Mononuclear cell (primary cell): Measurements from ENCODE around the gene APLP2. TPM values are rescaled to one million over a fixed set of nuclear protein-coding genes. Genes with fewer than 3 reads are reported as not detected.

Source experiments
- H3K27me3 ChIP-seq: 2 replicates; pipeline ENCODE4 v1.6.0; 2011; ENCODE audit warnings: low read length, control low read depth; ENCODE audit not compliant: insufficient read depth
- H3K4me1 ChIP-seq: 2 replicates; pipeline ENCODE4 v1.5.1; 2011; ENCODE audit warnings: mild to moderate bottlenecking, low read length, control low read depth; ENCODE audit not compliant: insufficient read depth
- H3K4me3 ChIP-seq: 2 replicates; pipeline ENCODE4 v1.5.1; 2011; ENCODE audit warnings: mild to moderate bottlenecking, low read length, moderate library complexity
- H3K9me3 ChIP-seq: 2 replicates; pipeline ENCODE4 v1.5.1; 2011; ENCODE audit warnings: low read depth, mild to moderate bottlenecking, control low read depth, low read length
- total RNA-seq: library from RNA; depleted of rRNA; stranded (reverse); fragments of >200 nt; gene quantifications from one replicate; pipeline ENCODE4 v1.2.3, GENCODE V29; 2012

The APLP2 gene
- total RNA-seq, 1 donor: 316 TPM

DNA sequence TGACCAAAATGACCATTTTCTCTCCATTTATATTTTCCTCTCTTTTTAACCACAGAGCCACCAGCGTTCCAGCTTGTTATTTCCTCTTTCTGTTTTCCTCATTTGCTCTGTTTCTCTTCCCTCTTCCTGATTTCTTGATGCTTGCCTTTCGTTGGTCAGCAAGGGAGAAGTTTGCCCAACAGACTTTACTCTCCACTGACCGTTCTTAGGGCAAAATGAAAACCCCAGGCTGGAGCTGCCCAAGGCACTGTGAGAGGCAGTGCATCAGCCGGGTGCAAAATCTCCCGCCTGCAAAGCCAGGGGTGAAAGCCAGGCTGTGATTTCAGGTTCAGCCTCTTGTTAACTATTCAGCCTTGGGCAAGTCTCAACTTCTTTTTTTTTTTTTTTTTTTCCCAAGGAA lies 26.1 kb upstream of the APLP2 start:
- Histone ChIP-seq H3K27me3 (no peaks in the 10 kb centered on the region), H3K4me3 (no peak overlapping the region), H3K4me1 (peaks cover 36% of the 10 kb centered on the region), H3K9me3 (no peaks in the 10 kb centered on the region)

DNA sequence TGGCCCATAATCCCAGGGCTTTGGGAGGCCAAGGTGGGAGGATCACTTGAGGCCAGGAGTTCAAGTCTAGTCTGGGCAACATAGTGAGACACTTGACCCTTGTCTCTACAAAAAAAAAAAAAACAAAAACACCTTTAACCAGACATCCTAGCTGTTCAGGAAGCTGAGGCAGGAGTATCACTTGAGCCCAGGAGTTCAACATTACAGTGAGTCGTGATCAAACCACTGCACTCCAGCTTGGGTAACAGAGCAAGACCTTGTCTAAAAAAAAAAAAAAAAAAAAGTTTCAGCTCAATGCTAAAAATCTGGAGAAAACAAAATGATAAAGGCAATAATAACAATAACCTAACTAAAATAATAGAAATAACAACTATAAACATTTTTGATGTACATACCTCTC lies 22.6 kb upstream of the APLP2 start:
- H3K9me3 ChIP-seq: no peaks in the 10 kb centered on the region
- H3K4me1 ChIP-seq: peaks cover 63% of the 10 kb centered on the region
- H3K27me3 ChIP-seq: no peaks in the 10 kb centered on the region
- no peak overlapping the region for H3K4me3 ChIP-seq

DNA sequence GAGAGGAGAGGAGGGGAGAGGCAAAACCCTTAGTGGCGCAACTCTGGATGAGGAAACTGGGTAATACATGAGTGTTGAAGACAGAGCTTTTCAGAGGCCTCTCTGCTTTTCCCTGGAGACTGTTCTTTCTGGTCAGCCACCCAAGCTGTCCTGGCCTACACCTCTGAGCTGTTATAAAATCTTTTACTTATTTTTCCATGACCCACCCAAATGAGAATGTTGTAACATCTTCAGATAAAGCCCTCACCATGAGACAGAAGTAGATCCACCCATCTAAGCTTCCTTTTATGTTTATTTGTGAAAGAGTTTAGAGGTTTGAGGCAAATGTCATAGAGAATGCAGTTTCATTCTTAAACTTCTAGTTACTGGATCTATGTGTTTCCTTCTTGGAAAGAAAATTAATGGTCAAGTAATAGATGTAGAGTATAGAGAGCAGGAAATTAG lies 20.3 kb upstream of the APLP2 start:
- no peaks in the 10 kb centered on the region for H3K9me3 ChIP-seq
- H3K4me3 ChIP-seq: no peak overlapping the region
- H3K4me1 ChIP-seq: peaks cover 46% of the 10 kb centered on the region
- peaks cover 4% of the 10 kb centered on the region for H3K27me3 ChIP-seq

DNA sequence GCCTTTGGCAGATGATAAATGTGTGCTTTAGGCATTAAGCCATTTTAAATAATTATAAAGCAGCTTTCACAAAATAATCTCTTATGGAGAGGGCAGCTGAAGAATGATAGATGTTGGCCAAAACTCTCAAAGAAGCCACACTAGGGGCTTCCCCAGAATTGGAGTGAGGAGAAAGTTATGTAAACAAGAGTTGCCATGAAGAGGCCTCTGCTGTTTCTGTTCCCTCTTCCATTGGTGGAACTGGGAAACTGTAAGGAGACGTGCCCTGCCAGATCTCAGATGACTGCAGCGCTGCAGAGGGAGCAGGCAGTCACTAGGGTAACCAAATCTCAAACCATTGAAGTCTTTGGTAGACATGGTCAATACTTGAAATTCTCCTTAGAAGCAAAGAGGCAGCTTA lies 19.4 kb upstream of the APLP2 start:
- peaks cover 43% of the 10 kb centered on the region for H3K4me1 ChIP-seq
- no peak overlapping the region for H3K4me3 ChIP-seq
- H3K9me3 ChIP-seq: no peaks in the 10 kb centered on the region
- peaks cover 8% of the 10 kb centered on the region for H3K27me3 ChIP-seq

- Histone ChIP-seq H3K4me3 (no peak overlapping the region), H3K4me1 (peaks cover 41% of the 10 kb centered on the region)
These were observed 18.6 kb upstream of the APLP2 start for GRCh38 chr11:130051082-130051481.

DNA sequence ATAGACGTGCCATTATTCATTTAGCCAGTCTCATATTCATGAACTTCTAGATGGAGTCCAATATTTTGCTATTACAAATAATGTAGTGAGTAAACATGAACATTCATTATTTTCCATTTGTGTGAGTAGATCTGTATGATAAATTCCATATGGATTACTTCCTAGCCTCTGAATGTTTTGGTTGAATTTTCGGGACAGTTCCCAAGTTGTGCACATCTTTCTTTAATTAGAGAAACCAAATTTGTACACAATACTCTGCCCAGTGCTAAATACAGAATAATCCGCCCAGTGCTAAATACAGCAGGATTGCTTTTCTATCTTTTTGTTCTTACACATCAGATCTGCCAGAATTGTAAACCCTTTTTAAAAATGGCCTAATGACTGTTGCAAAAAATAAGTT lies 17.1 kb upstream of the APLP2 start:
- Histone ChIP-seq H3K4me3 (no peak overlapping the region), H3K4me1 (peaks cover 39% of the 10 kb centered on the region), H3K27me3 (peaks cover 11% of the 10 kb centered on the region), H3K9me3 (no peaks in the 10 kb centered on the region)

More at GRCh38 chr11:130051082-130051481, 18.6 kb upstream of the APLP2 start:
- peaks cover 11% of the 10 kb centered on the region for H3K27me3 ChIP-seq
- H3K9me3 ChIP-seq: no peaks in the 10 kb centered on the region

GRCh38 chr11:130054966-130055365 lies 14.7 kb upstream of the APLP2 start:
- H3K4me1 ChIP-seq: peaks cover 19% of the 10 kb centered on the region
- peaks cover 15% of the 10 kb centered on the region for H3K27me3 ChIP-seq
- no peak overlapping the region for H3K4me3 ChIP-seq
- H3K9me3 ChIP-seq: no peaks in the 10 kb centered on the region

- Histone ChIP-seq H3K27me3 (peaks cover 15% of the 10 kb centered on the region), H3K9me3 (no peaks in the 10 kb centered on the region), H3K4me3 (no peak overlapping the region), H3K4me1 (peaks cover 13% of the 10 kb centered on the region)
These were observed 14.1 kb upstream of the APLP2 start for GRCh38 chr11:130055617-130056016.

- Histone ChIP-seq H3K4me1 (peaks cover 9% of the 10 kb centered on the region), H3K4me3 (no peak overlapping the region), H3K9me3 (no peaks in the 10 kb centered on the region), H3K27me3 (peaks cover 3% of the 10 kb centered on the region)
These were observed 8.7 kb upstream of the APLP2 start for GRCh38 chr11:130061017-130061416.

- peaks cover 9% of the 10 kb centered on the region for H3K4me1 ChIP-seq
- no peak overlapping the region for H3K4me3 ChIP-seq
- peaks cover 3% of the 10 kb centered on the region for H3K27me3 ChIP-seq
- no peaks in the 10 kb centered on the region for H3K9me3 ChIP-seq
These were observed 7.7 kb upstream of the APLP2 start for GRCh38 chr11:130062026-130062425.

GRCh38 chr11:130063451-130063850 lies 6.2 kb upstream of the APLP2 start:
- H3K9me3 ChIP-seq: no peaks in the 10 kb centered on the region
- H3K4me3 ChIP-seq: no peak overlapping the region
- H3K27me3 ChIP-seq: peaks cover 1% of the 10 kb centered on the region
- peaks cover 12% of the 10 kb centered on the region for H3K4me1 ChIP-seq

DNA sequence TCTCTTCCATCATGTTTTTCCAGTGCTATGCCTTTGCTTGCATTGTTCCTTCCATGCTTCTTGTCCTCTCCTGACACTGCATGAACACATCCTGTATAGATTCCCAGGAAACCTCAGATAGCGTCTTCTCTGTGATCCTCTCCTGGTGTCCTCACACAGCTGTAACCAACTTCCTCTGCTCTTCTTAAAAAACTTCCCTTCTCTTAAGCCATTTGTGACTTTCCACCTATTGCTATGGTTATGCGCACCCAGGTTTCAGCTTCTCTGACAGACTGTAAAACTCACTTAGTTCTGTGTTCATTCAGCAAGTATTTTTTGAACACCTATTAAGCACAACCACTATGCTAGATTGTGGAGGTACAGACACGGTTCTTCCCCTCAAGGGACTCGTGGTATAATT lies 5.1 kb upstream of the APLP2 start:
- H3K4me1 ChIP-seq: peaks cover 18% of the 10 kb centered on the region
- H3K9me3 ChIP-seq: no peaks in the 10 kb centered on the region
- H3K4me3 ChIP-seq: no peak overlapping the region
- no peaks in the 10 kb centered on the region for H3K27me3 ChIP-seq

DNA sequence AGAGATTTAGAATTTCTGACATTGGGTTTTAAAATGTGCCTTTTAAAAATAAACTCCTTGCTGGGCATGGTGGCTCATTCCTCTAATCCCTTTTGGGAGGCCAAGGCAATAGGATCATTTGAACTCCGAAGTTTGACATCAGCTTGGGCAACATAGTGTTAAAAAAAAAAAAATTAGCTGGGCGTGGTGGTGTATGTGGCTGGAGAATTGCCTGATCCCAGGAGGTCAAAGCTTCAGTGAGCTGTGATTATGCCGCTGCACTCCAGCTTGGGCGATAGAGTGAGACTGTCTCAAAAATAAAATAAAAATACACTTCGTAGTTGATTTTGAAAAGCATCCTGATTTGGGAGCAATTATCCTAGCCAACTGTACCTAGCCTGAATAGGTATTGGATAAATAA lies 3.4 kb upstream of the APLP2 start:
- Histone ChIP-seq H3K27me3 (no peaks in the 10 kb centered on the region), H3K4me3 (no peak overlapping the region), H3K9me3 (no peaks in the 10 kb centered on the region), H3K4me1 (peaks cover 21% of the 10 kb centered on the region)

DNA sequence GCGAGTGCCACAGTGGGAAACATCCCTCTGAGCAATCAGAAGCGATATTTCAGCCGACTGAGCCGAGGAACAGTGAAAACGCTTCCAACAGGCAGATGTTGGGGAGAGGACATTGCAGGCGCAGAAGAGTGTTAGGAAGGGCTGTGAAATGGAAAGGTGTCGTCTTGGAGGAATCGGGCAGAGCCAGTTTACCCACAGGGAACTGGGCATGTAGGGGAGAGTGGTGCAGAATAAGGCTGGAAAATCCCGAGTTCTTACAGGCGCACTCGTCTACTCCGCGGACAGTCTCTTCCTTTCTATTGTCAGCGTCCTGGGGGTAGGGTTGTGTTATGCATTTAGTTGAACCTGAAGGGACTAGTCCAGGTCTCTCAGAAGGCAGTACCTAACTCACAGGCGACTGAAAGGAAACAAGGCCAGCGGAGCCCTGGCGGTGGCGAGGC lies 1.1 kb upstream of the APLP2 start:
- Histone ChIP-seq H3K4me3 (peak overlapping the region; percentile 75), H3K4me1 (peaks cover 39% of the 10 kb centered on the region), H3K27me3 (no peaks in the 10 kb centered on the region), H3K9me3 (no peaks in the 10 kb centered on the region)

DNA sequence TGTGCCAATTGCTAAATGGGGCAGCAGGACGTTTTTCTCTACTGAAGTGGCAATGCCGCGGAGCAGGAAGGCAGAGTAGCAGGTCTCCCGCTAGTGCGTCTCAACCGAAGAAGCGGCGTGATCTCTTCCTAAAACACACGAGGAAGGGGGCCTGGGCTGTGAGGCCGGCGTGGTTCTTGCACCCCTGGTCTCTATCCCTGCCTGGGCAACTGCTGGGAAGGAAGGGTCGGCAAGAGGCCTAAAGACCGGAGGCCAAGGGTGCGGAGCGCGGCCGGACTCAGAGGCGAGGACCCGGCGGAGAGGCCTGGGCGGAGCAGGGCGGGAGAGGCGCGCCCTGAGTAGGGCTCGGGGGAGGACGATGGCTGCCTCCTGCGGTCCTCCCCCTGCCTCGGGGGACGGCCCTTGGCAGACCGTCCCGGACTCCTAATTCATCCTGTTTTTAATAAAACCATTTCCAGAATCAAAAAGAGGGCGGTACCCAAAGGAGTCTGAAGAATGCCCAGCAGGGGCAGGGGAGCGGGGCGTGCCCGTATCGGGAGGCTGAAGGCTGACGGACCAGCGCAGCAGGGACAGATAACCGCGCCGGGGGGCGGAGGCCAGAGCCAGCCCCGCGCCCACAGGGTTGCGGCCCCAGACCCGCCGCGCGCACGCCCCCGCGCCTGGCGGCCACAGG lies 572 bp upstream of the APLP2 start:
- Histone ChIP-seq H3K9me3 (no peaks in the 10 kb centered on the region), H3K27me3 (no peaks in the 10 kb centered on the region), H3K4me1 (peaks cover 44% of the 10 kb centered on the region), H3K4me3 (peak overlapping the region; percentile 75)

DNA sequence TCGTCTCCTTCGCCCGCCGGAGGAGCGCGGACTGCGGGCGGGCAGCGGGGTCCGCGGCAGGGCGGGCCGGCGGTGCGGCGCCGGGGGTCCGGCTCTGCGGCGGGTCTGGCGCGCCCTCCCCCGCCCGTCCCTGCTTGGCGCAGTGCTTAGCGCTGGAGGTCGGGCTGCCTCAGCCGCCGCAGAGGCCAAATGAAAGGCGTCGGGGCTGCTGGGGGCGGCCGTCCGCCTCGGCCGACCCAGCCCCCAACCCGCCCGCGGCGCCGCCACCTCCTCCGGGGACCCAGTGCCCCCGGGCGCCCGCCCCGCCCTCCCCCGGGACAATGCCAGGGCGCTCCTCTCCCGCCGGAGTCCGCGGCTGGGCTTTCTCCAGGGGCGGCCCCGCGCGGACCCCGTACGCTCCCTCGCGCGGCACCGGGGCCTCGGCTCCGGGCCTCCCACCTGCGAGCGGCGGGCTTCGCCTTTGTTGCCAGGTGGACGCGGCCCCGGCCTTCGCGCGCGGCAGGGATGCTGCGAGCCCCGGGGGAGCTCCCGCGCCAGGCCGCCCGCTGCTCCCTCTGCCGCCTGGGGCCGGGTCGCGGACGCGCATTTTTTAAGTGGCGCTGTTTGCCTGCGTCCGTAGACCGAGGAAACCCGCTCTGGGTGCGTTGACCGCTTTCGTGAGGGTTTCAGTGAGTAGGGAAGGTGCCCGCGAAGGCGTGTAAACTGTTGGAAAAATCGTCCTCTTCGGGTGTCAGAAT lies 583 bp downstream of the APLP2 start:
- peaks cover 37% of the 10 kb centered on the region for H3K4me1 ChIP-seq
- no peaks in the 10 kb centered on the region for H3K27me3 ChIP-seq
- no peaks in the 10 kb centered on the region for H3K9me3 ChIP-seq
- H3K4me3 ChIP-seq: peak overlapping the region; percentile 78
